Effector memory CD4-positive, alpha-beta T cell (primary cell): ENCODE measurements around the gene PNPLA2.

Experiments
- DNase-seq, 3 donors: peaks; one replicate each; pipeline ENCODE4 v3.0.0-alpha.2; 2020
- H3K27ac ChIP-seq: 2 replicates; pipeline ENCODE4 v1.7.0; 2013; ENCODE audit warnings: mild to moderate bottlenecking, low read length, moderate library complexity; ENCODE audit not compliant: insufficient read depth, poor library complexity, severe bottlenecking
- H3K27me3 ChIP-seq: replicated peaks from 2 replicates; pipeline ENCODE4 v1.7.0; 2013; ENCODE audit warnings: mild to moderate bottlenecking, low read length; ENCODE audit not compliant: insufficient read depth, control insufficient read depth, poor library complexity, severe bottlenecking
- H3K36me3 ChIP-seq: 2 replicates; pipeline ENCODE4 v1.7.0; 2013; ENCODE audit warnings: mild to moderate bottlenecking, low read length, moderate library complexity; ENCODE audit not compliant: control insufficient read depth, insufficient read depth
- H3K4me1 ChIP-seq: 2 replicates; pipeline ENCODE4 v1.7.0; 2013; ENCODE audit warnings: low read length, mild to moderate bottlenecking; ENCODE audit not compliant: control insufficient read depth, insufficient read depth, poor library complexity, severe bottlenecking
- H3K4me3 ChIP-seq: 2 replicates; pipeline ENCODE4 v1.7.0; 2013; ENCODE audit warnings: low read length, low read depth, mild to moderate bottlenecking; ENCODE audit not compliant: insufficient read depth, poor library complexity, severe bottlenecking
- H3K9me3 ChIP-seq: 2 replicates; pipeline ENCODE4 v1.7.0; 2013; ENCODE audit warnings: mild to moderate bottlenecking, low read length, moderate library complexity; ENCODE audit not compliant: control insufficient read depth

The PNPLA2 gene

DNA sequence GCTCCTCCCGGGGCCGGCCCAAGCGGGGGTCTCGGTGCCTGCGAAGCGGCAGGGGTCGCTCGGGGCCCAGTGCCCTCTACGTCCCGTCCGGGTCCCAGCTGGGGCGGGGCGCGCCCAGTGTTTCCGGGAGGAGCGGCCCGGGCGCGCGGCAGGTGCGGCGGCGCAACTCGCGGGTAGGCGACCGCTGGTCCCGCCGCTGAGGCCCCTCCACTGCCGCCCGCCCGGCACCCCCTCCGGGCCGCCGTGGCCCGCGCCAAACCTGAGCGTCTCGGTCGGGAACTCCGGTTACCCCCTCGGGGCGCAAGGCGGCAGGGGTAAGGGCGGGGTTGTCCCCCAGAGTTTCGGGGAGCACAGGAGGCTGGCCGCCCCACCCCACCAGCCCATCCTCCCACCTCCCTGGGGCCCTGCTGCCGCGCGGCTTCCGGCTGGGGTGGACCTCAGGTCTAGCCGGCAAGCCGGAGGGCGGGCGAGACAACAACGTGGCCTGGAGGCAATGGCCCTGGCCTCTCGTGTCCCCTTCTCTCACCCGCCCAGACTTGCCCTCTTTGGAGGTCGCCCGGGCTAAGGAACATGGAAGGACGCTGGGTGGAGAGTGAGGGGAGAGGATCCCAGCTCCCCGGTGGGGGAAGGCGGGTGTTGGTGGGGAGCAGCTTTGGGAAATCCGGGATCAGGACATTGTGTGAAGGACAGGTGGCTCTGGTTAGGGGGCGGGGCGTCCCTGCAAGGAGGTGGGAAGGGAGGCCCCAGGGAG is 8.6 kb downstream of the PNPLA2 start:
- DNase-seq: no peak
- Histone ChIP-seq H3K36me3 (peaks cover 20% of the 10 kb centered on the region), H3K27me3 (peaks cover 50% of the 10 kb centered on the region), H3K9me3 (no peaks in the 10 kb centered on the region), H3K4me1 (peaks cover 35% of the 10 kb centered on the region), H3K27ac (peak overlapping the region; percentile 48), H3K4me3 (peak overlapping the region; percentile 57)

DNA sequence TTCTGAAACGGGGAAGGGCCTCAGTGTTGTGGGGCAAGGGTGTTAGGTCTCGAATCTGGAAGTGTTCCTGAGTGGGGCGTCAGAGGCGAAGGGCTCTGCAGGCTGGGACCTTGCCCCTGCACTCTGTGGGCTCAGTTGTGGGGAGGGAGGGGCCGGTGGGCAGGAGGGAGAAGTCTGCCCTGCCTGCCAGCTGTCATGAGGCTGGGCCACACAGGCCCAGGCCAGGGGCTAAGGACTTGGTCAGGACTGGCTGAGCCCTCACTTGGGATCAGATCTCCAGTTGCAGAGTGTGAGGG is 9.1 kb downstream of the PNPLA2 start, which contains the start of gene CRACR2B:
Gene CRACR2B (plus strand): TSS at position 23 of the 296 bp plus-strand sequence. CDS start 689 bp downstream, outside the sequence.
- Histone ChIP-seq H3K4me3 (peak within 1 kb of the TSS; percentile 57), H3K4me1 (peaks cover 38% of the 10 kb centered on the region), H3K27ac (peak within 1 kb of the TSS; percentile 48), H3K36me3 (peaks cover 18% of the 10 kb centered on the region), H3K27me3 (peaks cover 51% of the 10 kb centered on the region), H3K9me3 (no peaks in the 10 kb centered on the region)
- no peak for DNase-seq

DNA sequence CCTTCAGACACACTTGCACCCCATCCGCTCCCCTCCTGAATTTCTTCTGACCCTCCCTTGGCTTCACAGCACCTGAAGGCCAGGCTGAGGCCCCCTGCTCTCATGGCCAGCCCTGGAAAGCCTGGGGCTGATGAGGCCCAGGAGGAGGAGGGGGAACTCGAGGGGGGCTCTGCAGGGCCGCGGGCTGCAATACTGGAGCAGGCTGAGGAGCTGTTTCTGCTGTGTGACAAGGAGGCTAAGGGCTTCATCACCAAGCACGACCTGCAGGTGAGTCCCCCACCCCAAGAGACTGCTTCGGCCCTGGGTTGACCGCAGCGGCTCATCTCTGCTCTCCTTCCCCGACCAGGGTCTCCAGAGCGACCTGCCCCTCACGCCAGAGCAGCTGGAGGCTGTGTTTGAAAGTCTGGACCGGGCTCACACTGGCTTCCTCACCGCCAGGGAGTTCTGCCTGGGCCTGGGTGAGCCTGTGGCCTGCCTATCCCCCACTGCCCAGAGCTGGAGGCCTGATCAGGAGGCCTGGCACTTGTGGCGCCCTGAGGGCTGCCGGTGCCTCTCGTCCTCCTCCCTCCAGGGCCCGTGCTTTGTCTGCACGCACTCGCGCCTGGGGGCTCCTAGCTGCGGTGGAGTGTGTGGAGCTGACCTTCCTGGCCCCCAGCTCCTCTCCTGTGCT is 9.9 kb downstream of the PNPLA2 start:
- Histone ChIP-seq H3K4me3 (no peak overlapping the region), H3K36me3 (peaks cover 16% of the 10 kb centered on the region), H3K27ac (no peak overlapping the region), H3K9me3 (no peaks in the 10 kb centered on the region), H3K27me3 (peaks cover 51% of the 10 kb centered on the region), H3K4me1 (peaks cover 42% of the 10 kb centered on the region)
- DNase-seq: no peak

DNA sequence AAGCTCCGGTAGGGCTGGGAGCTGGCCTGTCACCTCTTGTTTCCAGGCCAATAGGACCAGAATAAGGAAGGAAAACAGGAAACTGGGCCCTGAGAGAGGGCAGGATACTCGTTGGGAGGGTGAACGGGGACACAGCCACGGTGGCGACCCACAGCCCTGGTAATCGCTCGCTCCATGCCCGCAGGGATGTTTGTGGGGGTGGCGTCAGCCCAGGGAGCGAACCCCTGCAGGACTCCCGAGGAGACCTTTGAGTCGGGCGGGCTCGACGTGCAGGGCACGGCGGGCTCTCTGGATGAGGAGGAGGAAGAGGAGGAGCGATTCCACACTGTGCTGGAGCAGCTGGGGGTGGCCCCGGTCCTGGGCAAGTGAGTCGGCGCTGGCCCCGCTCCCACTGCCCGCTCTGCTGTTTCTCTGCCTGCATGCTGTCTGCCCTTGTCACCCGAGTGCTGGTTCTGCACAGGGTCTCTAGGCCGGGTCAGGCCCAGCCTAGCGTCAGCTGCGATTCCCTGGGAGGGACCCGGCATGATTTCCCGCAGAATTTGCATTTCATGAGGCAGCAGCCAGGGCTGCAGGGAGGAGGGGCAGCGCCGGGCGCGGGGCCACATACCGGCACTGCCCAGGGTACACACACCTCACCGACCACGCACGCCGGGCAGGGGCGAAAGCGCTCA is 10.6 kb downstream of the PNPLA2 start:
- Histone ChIP-seq H3K9me3 (no peaks in the 10 kb centered on the region), H3K27me3 (peaks cover 51% of the 10 kb centered on the region), H3K36me3 (peaks cover 9% of the 10 kb centered on the region), H3K4me3 (peak overlapping the region; percentile 53), H3K4me1 (peaks cover 43% of the 10 kb centered on the region), H3K27ac (no peak overlapping the region)
- no peak for DNase-seq

DNA sequence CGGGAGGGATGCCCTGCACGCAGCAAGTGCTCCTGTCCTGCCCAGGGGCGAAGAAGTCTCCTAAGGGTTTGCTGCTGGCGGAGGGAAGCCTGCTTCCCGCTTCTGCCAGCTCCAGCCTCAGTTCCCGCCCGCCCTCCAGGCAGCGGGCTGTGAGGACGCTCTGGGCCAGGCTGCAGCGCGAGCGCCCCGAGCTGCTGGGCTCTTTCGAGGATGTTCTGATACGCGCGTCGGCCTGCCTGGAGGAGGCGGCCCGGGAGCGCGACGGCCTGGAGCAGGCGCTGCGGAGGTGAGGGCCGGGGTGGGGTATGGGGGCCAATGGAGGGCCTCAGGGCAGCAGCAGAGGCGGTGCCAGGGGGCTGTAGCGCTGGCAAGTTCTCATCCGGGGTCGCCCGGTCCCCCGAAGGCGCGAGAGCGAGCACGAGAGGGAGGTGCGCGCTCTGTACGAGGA is 11.2 kb downstream of the PNPLA2 start:
- Histone ChIP-seq H3K4me3 (peak overlapping the region; percentile 53), H3K4me1 (peaks cover 43% of the 10 kb centered on the region), H3K36me3 (peaks cover 3% of the 10 kb centered on the region), H3K27ac (no peak overlapping the region), H3K9me3 (no peaks in the 10 kb centered on the region), H3K27me3 (peaks cover 51% of the 10 kb centered on the region)
- no peak for DNase-seq

DNA sequence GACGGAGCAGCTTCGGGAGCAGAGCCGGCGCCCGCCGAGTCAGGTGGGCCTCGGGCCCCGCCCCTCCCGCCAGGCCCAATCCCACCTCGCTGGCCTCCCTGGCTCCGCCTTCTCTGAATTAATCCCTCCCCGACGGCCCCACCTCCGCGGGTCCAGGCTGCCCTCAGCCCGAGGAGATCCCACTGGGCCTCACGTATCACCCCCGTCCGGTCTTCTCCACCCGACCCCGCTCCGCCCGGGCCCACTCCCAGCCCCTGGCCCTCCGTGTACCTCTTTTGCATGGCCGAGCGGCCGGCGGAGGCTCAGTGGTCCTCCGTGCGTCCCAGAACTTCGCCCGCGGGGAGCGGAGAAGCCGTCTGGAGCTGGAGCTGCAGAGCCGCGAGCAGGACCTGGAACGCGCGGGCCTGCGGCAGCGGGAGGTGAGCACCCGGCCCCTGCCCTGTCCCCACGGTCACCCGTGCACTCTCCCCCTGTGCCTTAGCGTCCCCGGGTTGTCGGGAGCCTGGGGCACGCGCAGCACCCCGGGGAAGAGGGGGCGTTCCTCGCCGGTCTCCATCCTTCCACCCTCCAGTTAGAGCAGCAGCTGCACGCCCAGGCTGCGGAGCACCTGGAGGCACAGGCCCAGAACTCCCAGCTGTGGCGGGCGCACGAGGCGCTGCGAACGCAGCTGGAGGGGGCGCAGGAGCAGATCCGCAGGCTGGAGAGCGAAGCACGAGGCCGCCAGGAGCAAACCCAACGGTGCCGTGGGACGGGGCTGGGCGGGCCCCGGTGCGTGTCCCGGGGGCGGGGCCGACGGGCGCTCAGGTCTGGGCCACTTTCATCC is 11.8 kb downstream of the PNPLA2 start:
- H3K4me3 ChIP-seq: peak overlapping the region; percentile 53
- DNase-seq: peak; percentile 28 to 47 (median 42)
- H3K27me3 ChIP-seq: peaks cover 51% of the 10 kb centered on the region
- no peaks in the 10 kb centered on the region for H3K9me3 ChIP-seq
- H3K4me1 ChIP-seq: peaks cover 43% of the 10 kb centered on the region
- no peak overlapping the region for H3K27ac ChIP-seq
- no peaks in the 10 kb centered on the region for H3K36me3 ChIP-seq

DNA sequence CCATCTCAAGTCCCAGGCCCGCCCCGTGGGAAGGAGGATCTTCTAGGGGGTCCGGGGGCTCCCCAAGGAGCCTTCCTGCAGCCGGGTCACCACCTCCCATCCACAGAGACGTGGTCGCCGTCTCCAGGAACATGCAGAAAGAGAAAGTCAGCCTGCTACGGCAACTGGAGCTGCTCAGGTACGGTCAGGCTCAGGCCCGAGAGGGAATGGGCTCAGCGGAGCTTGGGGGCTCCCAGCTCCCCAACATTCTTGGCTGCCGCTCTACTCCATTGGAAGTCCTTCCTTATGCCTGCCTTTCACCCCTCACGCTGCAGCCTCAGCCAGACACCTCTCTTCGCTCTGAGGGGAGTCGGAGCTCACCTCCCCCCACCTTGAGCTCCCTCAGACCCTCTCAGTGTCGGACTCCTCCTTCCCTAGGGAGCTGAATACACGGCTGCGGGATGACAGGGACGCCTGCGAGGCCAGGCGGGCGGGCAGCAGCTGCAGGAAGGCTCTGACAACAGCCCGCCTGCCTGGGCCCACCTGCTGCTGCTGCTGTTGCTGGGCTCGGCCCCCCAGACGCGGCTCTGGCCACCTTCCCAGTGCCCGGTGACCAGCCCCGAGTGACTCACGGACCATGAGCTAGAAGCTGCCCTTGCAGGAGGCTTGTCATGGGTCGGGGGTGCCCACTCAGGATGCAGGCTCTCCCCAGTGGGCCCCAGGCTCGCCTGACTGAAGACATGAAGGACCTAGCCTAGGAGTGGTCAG is 12.6 kb downstream of the PNPLA2 start:
- H3K4me1 ChIP-seq: peaks cover 43% of the 10 kb centered on the region
- no peaks in the 10 kb centered on the region for H3K36me3 ChIP-seq
- H3K27me3 ChIP-seq: peaks cover 51% of the 10 kb centered on the region
- H3K4me3 ChIP-seq: no peak overlapping the region
- H3K27ac ChIP-seq: no peak overlapping the region
- H3K9me3 ChIP-seq: no peaks in the 10 kb centered on the region
- DNase-seq: no peak

DNA sequence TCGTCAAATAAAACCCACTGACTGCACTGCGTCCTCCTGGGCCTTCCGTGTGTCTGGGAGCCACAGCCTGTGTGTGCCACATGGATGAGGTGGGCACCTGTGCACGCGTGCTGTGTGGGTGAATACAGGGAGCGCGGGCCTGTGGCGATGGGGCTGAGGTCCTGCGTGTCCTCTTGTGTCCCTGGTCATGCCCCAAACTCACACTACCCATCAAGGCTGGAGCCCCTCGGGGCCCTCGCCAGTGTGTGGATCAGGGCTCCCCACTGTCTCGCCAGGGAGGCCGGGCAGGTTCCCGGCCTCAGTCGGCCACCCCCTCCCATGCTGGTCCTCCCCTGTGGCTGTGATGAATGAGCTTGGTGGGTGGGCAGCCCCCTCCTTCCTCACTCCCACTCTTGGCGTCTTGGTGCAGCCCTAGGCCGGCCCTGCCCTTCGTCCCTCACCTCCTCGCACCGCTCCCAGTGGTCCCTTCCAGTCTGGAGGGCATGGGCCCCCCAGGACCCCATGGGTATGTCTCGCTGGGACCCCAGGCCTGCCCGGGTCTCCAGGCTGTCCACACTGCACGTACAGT is 13.3 kb downstream of the PNPLA2 start:
- peaks cover 51% of the 10 kb centered on the region for H3K27me3 ChIP-seq
- no peaks in the 10 kb centered on the region for H3K9me3 ChIP-seq
- peaks cover under 1% of the 10 kb centered on the region for H3K36me3 ChIP-seq
- no peak for DNase-seq
- peaks cover 37% of the 10 kb centered on the region for H3K4me1 ChIP-seq
- no peak overlapping the region for H3K27ac ChIP-seq
- no peak overlapping the region for H3K4me3 ChIP-seq
